GM15510 (cell line): Measurements from ENCODE around the gene SEMA5A.

Source experiments
- POLR2A ChIP-seq: IDR thresholded peaks from 3 replicates; pipeline ENCODE4 v1.6.1; 2011; ENCODE audit warnings: borderline replicate concordance; ENCODE audit not compliant: insufficient read length; ENCODE audit errors: extremely low read depth

Gene SEMA5A

GRCh38 chr5:9545992-9546851 lies at the start of gene SEMA5A:
Gene SEMA5A, minus strand, starts transcription at chr5:9546075. Its CDS starts 166,129 bp downstream, at chr5:9379946.
- TF ChIP-seq POLR2A, result no peak

- TF ChIP-seq POLR2A, result no peak
Observed at GRCh38 chr5:9594913-9595312, 49.0 kb upstream of the SEMA5A start.

- no peak for TF ChIP-seq POLR2A
Observed at GRCh38 chr5:9589049-9589835, 43.4 kb upstream of the SEMA5A start.

- no peak for TF ChIP-seq POLR2A
Observed at GRCh38 chr5:9588254-9588653, 42.4 kb upstream of the SEMA5A start.

- TF ChIP-seq POLR2A, result no peak
Observed at GRCh38 chr5:9587135-9587534, 41.3 kb upstream of the SEMA5A start.

GRCh38 chr5:9582406-9582805 lies 36.5 kb upstream of the SEMA5A start:
- TF ChIP-seq POLR2A, result no peak

GRCh38 chr5:9573796-9574195 lies 27.9 kb upstream of the SEMA5A start:
- TF ChIP-seq POLR2A, result no peak

GRCh38 chr5:9572246-9572645 lies 26.4 kb upstream of the SEMA5A start:
- TF ChIP-seq POLR2A, result no peak

GRCh38 chr5:9570876-9571275 lies 25.0 kb upstream of the SEMA5A start:
- TF ChIP-seq POLR2A, result no peak

GRCh38 chr5:9567039-9567438 lies 21.2 kb upstream of the SEMA5A start:
- no peak for TF ChIP-seq POLR2A

GRCh38 chr5:9564752-9565151 lies 18.9 kb upstream of the SEMA5A start:
- TF ChIP-seq POLR2A, result no peak

- no peak for TF ChIP-seq POLR2A
Observed at GRCh38 chr5:9562141-9562540, 16.3 kb upstream of the SEMA5A start.

- no peak for TF ChIP-seq POLR2A
Observed at GRCh38 chr5:9559965-9560364, 14.1 kb upstream of the SEMA5A start.

- no peak for TF ChIP-seq POLR2A
Observed at GRCh38 chr5:9558319-9558965, 12.6 kb upstream of the SEMA5A start.

- TF ChIP-seq POLR2A, result no peak
Observed at GRCh38 chr5:9557696-9558095, 11.8 kb upstream of the SEMA5A start.

GRCh38 chr5:9555961-9556360 lies 10.1 kb upstream of the SEMA5A start:
- TF ChIP-seq POLR2A, result no peak

- no peak for TF ChIP-seq POLR2A
Observed at GRCh38 chr5:9554122-9554521, 8.2 kb upstream of the SEMA5A start.
